B cell (primary cell): ENCODE measurements around the gene TUBB2A. TPM values are rescaled to one million over a fixed set of nuclear protein-coding genes. Genes with fewer than 3 reads are reported as not detected.

Experiments used
- ATAC-seq: fragments of 200-7000 bp; cut with Tn5 transposase; one replicate; pipeline ENCODE4 v1.10.0; 2021; ENCODE audit warnings: low read depth, mild to moderate bottlenecking, moderate number of reproducible peaks, moderate library complexity
- CTCF ChIA-PET: fragments of 350-600 bp; sonication (Branson Sonifier 250); formaldehyde crosslinking; loops from one replicate; lab custom pipeline; 2021; ENCODE audit warnings: antibody characterized with exemption, inconsistent platforms; lab: Charles Lee
- POLR2A ChIA-PET: fragments of 350-600 bp; sonication (Branson Sonifier 250); formaldehyde crosslinking; loops from one replicate; lab custom pipeline; 2021; ENCODE audit warnings: antibody characterized with exemption; lab: Charles Lee
- DNase-seq: peaks from one replicate; pipeline ENCODE4 v3.0.0; 2013
- H2AFZ ChIP-seq: 2 replicates; pipeline ENCODE4 v1.6.1; 2012; ENCODE audit warnings: mild to moderate bottlenecking, low read depth, low read length; ENCODE audit not compliant: insufficient read depth, poor library complexity, severe bottlenecking
- H3K27ac ChIP-seq, 2 donors: 1 replicate in 1 of 2; 2 replicates in 1 of 2; pipeline ENCODE4 v1.5.1; 2012 to 2013; ENCODE audit warnings: low read length in 2 of 2, mild to moderate bottlenecking in 2 of 2, moderate library complexity in 1 of 2
- H3K27me3 ChIP-seq, 4 experiments: fragments of 200-600 bp in 1 of 4; sonication (generic) in 1 of 4; replicated peaks in 1 of 4; 1 replicate in 2 of 4; 2 replicates in 2 of 4; pipeline versions ENCODE4 v1.6.1 to v1.7.0; 2013 to 2016; ENCODE audit warnings: low read length in 3 of 4, mild to moderate bottlenecking in 2 of 4, mixed read lengths in 1 of 4, moderate library complexity in 1 of 4; ENCODE audit not compliant: insufficient read depth in 4 of 4, control insufficient read depth in 3 of 4; ENCODE audit errors: control extremely low read depth in 1 of 4
- H3K36me3 ChIP-seq, 2 experiments: replicated peaks in 1 of 2; 1 replicate in 1 of 2; 2 replicates in 1 of 2; pipeline versions ENCODE4 v1.6.1 to v1.7.1; 2013; ENCODE audit warnings: low read length in 1 of 2; ENCODE audit not compliant: insufficient read depth in 2 of 2, control insufficient read depth in 1 of 2; ENCODE audit errors: control extremely low read depth in 1 of 2, extremely low read depth in 1 of 2
- H3K4me1 ChIP-seq, 2 donors: fragments of 200-600 bp in 1 of 2; sonication (generic) in 1 of 2; 1 replicate in 1 of 2; 2 replicates in 1 of 2; pipeline versions ENCODE4 v1.5.1 to v1.6.1; 2013 to 2017; ENCODE audit warnings: low read length in 2 of 2; ENCODE audit not compliant: control insufficient read depth in 2 of 2, insufficient read depth in 2 of 2
- H3K4me2 ChIP-seq: replicated peaks from 2 replicates; pipeline ENCODE3; 2012; ENCODE audit warnings: mild to moderate bottlenecking, low read depth, low read length; ENCODE audit not compliant: poor library complexity, severe bottlenecking
- H3K4me3 ChIP-seq, 5 experiments: fragments of 200-600 bp in 1 of 5; sonication (generic) in 1 of 5; 1 replicate in 3 of 5; 2 replicates in 2 of 5; pipeline versions ENCODE4 v1.5.1 to v1.7.0; 2011 to 2016; ENCODE audit warnings: low read length in 4 of 5, mild to moderate bottlenecking in 4 of 5, low read depth in 2 of 5, control low read depth in 1 of 5, moderate library complexity in 1 of 5; ENCODE audit not compliant: insufficient read depth in 1 of 5; ENCODE audit errors: control extremely low read depth in 1 of 5, extremely low read depth in 1 of 5
- H3K79me2 ChIP-seq: fragments of 200-600 bp; sonication (generic); one replicate; pipeline ENCODE4 v1.6.0; 2016; ENCODE audit warnings: low read length; ENCODE audit not compliant: control insufficient read depth, insufficient read depth
- H3K9ac ChIP-seq: fragments of 200-600 bp; sonication (generic); 2 replicates; pipeline ENCODE4 v1.6.1; 2017; ENCODE audit warnings: mild to moderate bottlenecking, low read length, moderate library complexity
- H3K9me3 ChIP-seq, 3 donors: one replicate each; pipeline versions ENCODE4 v1.6.1 to v1.7.1; 2013; ENCODE audit warnings: low read length in 2 of 3; ENCODE audit not compliant: control insufficient read depth in 2 of 3, insufficient read depth in 1 of 3; ENCODE audit errors: control extremely low read depth in 1 of 3
- H4K20me1 ChIP-seq: 2 replicates; pipeline ENCODE4 v1.6.0; 2012; ENCODE audit warnings: mild to moderate bottlenecking, low read length; ENCODE audit not compliant: insufficient read depth, control insufficient read depth, poor library complexity, severe bottlenecking
- H3K27ac Mint-ChIP-seq: one replicate; pipeline ENCODE4 v1.8.0; 2021; ENCODE audit warnings: mixed read lengths
- H3K27me3 Mint-ChIP-seq: one replicate; pipeline ENCODE4 v1.8.0; 2021; ENCODE audit warnings: mixed read lengths
- H3K4me1 Mint-ChIP-seq: one replicate; pipeline ENCODE4 v1.8.0; 2021; ENCODE audit warnings: mixed read lengths
- H3K4me3 Mint-ChIP-seq: one replicate; pipeline ENCODE4 v1.8.0; 2021; ENCODE audit warnings: mixed read lengths
- H3K9me3 Mint-ChIP-seq: one replicate; pipeline ENCODE4 v1.8.0; 2022; ENCODE audit warnings: mixed read lengths; ENCODE audit not compliant: insufficient read depth
- EZH2 ChIP-seq: IDR thresholded peaks from 2 replicates; pipeline ENCODE4 v1.6.1; 2012; ENCODE audit warnings: borderline replicate concordance, low read depth, mild to moderate bottlenecking, moderate library complexity, low read length; ENCODE audit not compliant: insufficient read depth, poor library complexity, severe bottlenecking
- WGBS: methylation state at CpG from one replicate; pipeline ENCODE4 v1.1.5; 2013; ENCODE audit warnings: missing lambda C conversion rate; ENCODE audit not compliant: insufficient coverage; 5-methylcytosine and 5-hydroxymethylcytosine counted together
- intact Hi-C: fragments of 100-400 bp; cut with micrococcal nuclease; formaldehyde crosslinking; loops from one replicate; pipeline ENCODE4 v1.10.0; 2022
- polyA plus RNA-seq: library from polyadenylated mRNA; depleted of rRNA; stranded (reverse); fragments of >200 nt; gene quantifications from 2 replicates; pipeline ENCODE4 v1.2.3, GENCODE V29; 2012
- total RNA-seq, 2 donors: library from RNA; stranded (reverse); fragments of 120-200 nt in 1 of 2; gene quantifications; 1 replicate in 1 of 2; 2 replicates in 1 of 2; pipeline versions ENCODE4 v1.2.3 to v1.2.4, GENCODE V29; 2013 to 2022
- TF ChIP-seq, protein P1 (sequence below): fragments of 200-600 bp; IDR thresholded peaks from one replicate; pipeline ENCODE4 v1.8.0; 2022; ENCODE audit warnings: antibody characterized with exemption, mild to moderate bottlenecking

TUBB2A gene
- total and polyA plus RNA-seq, 2 donors (not counting 1 experiment from before 2014, with no cell fraction given) = 4.2 to 146 TPM

- H3K4me1 Mint-ChIP-seq = peaks cover 32% of the 10 kb centered on the region
- no peak overlapping the region for H3K4me2 ChIP-seq
- DNase-seq = no peak
- ChIA-PET POLR2A (interaction anchor here (0.7 kb wide), 1 partner anchor 812 kb away, joined by 3 read pairs; no protein-coding TSS in a partner anchor), CTCF (no interaction called here)
- H3K79me2 ChIP-seq = no peaks in the 10 kb centered on the region
- H3K27me3 ChIP-seq = no peaks in the 10 kb centered on the region
- H3K27ac Mint-ChIP-seq = no peak overlapping the region
- TF ChIP-seq EZH2 = no peak
- TF ChIP-seq, protein P1, sequence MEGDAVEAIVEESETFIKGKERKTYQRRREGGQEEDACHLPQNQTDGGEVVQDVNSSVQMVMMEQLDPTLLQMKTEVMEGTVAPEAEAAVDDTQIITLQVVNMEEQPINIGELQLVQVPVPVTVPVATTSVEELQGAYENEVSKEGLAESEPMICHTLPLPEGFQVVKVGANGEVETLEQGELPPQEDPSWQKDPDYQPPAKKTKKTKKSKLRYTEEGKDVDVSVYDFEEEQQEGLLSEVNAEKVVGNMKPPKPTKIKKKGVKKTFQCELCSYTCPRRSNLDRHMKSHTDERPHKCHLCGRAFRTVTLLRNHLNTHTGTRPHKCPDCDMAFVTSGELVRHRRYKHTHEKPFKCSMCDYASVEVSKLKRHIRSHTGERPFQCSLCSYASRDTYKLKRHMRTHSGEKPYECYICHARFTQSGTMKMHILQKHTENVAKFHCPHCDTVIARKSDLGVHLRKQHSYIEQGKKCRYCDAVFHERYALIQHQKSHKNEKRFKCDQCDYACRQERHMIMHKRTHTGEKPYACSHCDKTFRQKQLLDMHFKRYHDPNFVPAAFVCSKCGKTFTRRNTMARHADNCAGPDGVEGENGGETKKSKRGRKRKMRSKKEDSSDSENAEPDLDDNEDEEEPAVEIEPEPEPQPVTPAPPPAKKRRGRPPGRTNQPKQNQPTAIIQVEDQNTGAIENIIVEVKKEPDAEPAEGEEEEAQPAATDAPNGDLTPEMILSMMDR = no peak
- no peaks in the 10 kb centered on the region for H4K20me1 ChIP-seq
- no peak overlapping the region for H3K9ac ChIP-seq
- H2AFZ ChIP-seq = no peak overlapping the region
- H3K4me3 Mint-ChIP-seq = no peak overlapping the region
- intact Hi-C loops = no loop called here
- peaks cover 13% of the 10 kb centered on the region for H3K27me3 Mint-ChIP-seq
- H3K9me3 ChIP-seq = peaks cover 0 to 14% (median 12%) of the 10 kb centered on the region in 3 donors
- peaks cover 8% of the 10 kb centered on the region for H3K9me3 Mint-ChIP-seq
- H3K4me1 ChIP-seq = peaks cover 15 to 18% of the 10 kb centered on the region in 2 donors
- 92% methylated on average over 3 of the region's 7 CpGs for WGBS
- H3K27ac ChIP-seq = no peak overlapping the region
- no peaks in the 10 kb centered on the region for H3K36me3 ChIP-seq
- no peak for ATAC-seq
- no peak overlapping the region for H3K4me3 ChIP-seq
Observed at GRCh38 chr6:3206339-3207015, 49.1 kb upstream of the TUBB2A start.

GRCh38 chr6:3205913-3206312 is 48.6 kb upstream of the TUBB2A start:
- peaks cover 15 to 18% of the 10 kb centered on the region in 2 donors for H3K4me1 ChIP-seq
- ChIA-PET CTCF (no interaction called here), POLR2A (no interaction called here)

More at GRCh38 chr6:3205913-3206312, 48.6 kb upstream of the TUBB2A start:
- Histone ChIP-seq H2AFZ (no peak overlapping the region), H3K27me3 (no peaks in the 10 kb centered on the region), H3K79me2 (no peaks in the 10 kb centered on the region), H3K4me3 (no peak overlapping the region), H3K9me3 (peaks cover 0 to 14% (median 12%) of the 10 kb centered on the region in 3 donors), H4K20me1 (no peaks in the 10 kb centered on the region), H3K27ac (no peak overlapping the region), H3K9ac (no peak overlapping the region), H3K4me2 (no peak overlapping the region), H3K36me3 (no peaks in the 10 kb centered on the region)
- Mint-ChIP-seq H3K27me3 (peaks cover 13% of the 10 kb centered on the region), H3K27ac (no peak overlapping the region), H3K4me3 (no peak overlapping the region), H3K9me3 (peaks cover 8% of the 10 kb centered on the region), H3K4me1 (peaks cover 32% of the 10 kb centered on the region)
- intact Hi-C loops = no loop called here
- 83% methylated on average over 1 of the region's 4 CpGs for WGBS
- no peak for TF ChIP-seq EZH2
- TF ChIP-seq, protein P1 = no peak
- DNase-seq (no peak), ATAC-seq (no peak)
